ENCODE results near the gene C1orf35. TPM values are rescaled to one million over a fixed set of nuclear protein-coding genes. Genes with fewer than 3 reads are reported as not detected.

Gene C1orf35
- total RNA-seq, 3 donors from 2014 or later, result 11.5 to 17.0 (median 15.7) TPM

DNA sequence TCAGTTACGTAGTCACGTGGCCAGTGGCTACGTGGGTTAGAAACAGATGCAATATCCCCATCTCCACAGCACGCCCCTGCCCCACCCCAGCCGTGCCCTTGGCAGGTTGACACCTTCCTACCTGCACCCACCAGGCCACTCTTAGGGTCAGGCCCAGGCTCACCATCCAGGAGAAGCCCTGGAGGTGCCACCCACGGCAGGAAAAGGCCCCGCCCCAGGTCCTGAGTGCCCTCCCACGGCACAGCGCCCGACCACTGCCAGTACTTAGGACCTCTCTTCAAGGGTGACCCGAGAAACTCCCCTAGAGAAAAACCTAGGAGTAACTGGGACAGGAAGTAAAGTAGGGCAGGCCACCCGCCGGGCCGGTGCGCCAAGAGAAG is 1.5 kb downstream of the C1orf35 start:
- Histone ChIP-seq H3K27ac (peak overlapping the region; percentile 84 to 94), H3K36me3 (peaks cover 4% of the 10 kb centered on the region), H3K4me1 (peaks cover 8 to 9% of the 10 kb centered on the region in 2 donors), H3K9me3 (no peaks in the 10 kb centered on the region), H3K4me3 (peak overlapping the region; percentile 66 to 94 (median 69)), H3K27me3 (no peaks in the 10 kb centered on the region)
- DNase-seq (ENCODE audit: low spot score in 2 of 2), result no peak
- intact Hi-C loops (cut with DNase I; ENCODE audit: low total_unique reads), result no loop called here
- TF ChIP-seq POLR2AphosphoS5 (IDR thresholded peaks at IDR 0.05), result no peak
- no peak for TF ChIP-seq CTCF (IDR thresholded peaks at IDR 0.05)
- no peak for TF ChIP-seq POLR2A (IDR thresholded peaks at IDR 0.05)

DNA sequence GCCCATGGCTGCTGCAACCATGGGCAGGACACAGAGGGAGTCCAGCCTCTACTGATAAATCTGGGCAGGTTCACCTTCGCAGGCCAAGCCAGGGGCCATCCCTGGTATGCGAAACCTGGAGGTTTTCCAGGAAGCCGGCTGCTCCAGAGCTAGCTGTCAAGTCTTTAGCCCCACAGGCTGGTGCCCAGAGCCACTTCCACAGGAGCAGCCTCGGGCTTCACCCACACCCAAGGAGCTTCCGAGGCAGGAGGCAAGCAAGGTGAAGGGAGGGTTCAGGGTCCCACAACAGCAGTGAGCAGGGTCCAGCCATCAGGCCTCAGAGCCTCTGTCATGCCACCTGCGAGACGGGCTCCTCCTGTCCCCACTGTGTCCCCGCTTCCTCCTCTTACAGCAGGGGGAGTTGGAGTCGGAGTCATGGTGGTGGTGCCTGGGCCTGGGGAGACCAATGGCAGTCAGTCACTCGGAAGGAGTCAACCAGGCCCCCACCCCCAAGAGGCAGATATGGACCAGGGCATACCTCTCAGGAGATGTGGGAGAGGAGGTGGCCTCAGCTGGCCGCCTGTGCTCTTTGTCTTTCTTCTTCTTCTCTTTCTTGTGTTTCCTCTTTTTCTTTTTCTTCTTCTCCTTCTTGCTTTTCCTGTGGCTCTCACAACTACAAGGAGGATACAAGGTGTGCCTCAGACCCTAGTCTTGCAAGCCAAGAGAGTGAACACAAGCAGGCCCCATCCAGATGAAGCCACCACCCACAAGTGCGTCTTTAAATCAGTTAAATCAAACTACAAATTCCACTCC is 2.1 kb downstream of the C1orf35 start:
- no peak for DNase-seq (ENCODE audit: low spot score in 2 of 2)
- no peak for TF ChIP-seq CTCF (IDR thresholded peaks at IDR 0.05)
- TF ChIP-seq POLR2A (IDR thresholded peaks at IDR 0.05), result no peak
- TF ChIP-seq POLR2AphosphoS5 (IDR thresholded peaks at IDR 0.05), result no peak
- H3K9me3 ChIP-seq, result no peaks in the 10 kb centered on the region
- peak overlapping the region; percentile 84 to 94 for H3K27ac ChIP-seq
- H3K36me3 ChIP-seq, result peaks cover 4% of the 10 kb centered on the region
- no peak overlapping the region for H3K4me3 ChIP-seq
- H3K4me1 ChIP-seq, result peaks cover 8 to 12% of the 10 kb centered on the region in 2 donors
- no peaks in the 10 kb centered on the region for H3K27me3 ChIP-seq
- intact Hi-C loops (cut with DNase I; ENCODE audit: low total_unique reads), result no loop called here

- no peaks in the 10 kb centered on the region for H3K27me3 ChIP-seq
- no peak for DNase-seq (ENCODE audit: low spot score in 2 of 2)
- H3K27ac ChIP-seq, result no peak overlapping the region
- TF ChIP-seq POLR2AphosphoS5 (IDR thresholded peaks at IDR 0.05) (no peak), POLR2A (IDR thresholded peaks at IDR 0.05) (no peak), CTCF (IDR thresholded peaks at IDR 0.05) (no peak)
- peaks cover 8 to 13% of the 10 kb centered on the region in 2 donors for H3K4me1 ChIP-seq
- intact Hi-C loops (cut with DNase I; ENCODE audit: low total_unique reads), result no loop called here
- H3K9me3 ChIP-seq, result peaks cover 4 to 5% of the 10 kb centered on the region in 2 donors
- H3K36me3 ChIP-seq, result peaks cover 4% of the 10 kb centered on the region
- no peak overlapping the region for H3K4me3 ChIP-seq
These were observed 3.8 kb downstream of the C1orf35 start for GRCh38 chr1:228099331-228099732.

DNA sequence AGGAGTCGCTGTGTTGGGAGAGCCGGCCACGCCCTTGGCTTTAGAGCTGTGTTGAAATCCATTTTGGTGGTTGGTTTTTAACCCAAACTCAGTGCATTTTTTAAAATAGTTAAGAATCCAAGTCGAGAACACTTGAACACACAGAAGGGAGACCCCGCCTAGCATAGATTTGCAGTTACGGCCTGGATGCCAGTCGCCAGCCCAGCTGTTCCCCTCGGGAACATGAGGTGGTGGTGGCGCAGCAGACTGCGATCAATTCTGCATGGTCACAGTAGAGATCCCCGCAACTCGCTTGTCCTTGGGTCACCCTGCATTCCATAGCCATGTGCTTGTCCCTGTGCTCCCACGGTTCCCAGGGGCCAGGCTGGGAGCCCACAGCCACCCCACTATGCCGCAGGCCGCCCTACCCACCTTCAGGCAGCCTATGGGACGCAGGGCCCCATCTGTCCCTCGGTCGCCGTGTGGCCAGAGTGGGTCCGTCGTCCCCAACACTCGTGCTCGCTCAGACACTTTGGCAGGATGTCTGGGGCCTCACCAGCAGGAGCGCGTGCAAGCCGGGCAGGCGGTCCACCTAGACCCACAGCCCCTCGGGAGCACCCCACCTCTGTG is 4.7 kb downstream of the C1orf35 start:
- TF ChIP-seq POLR2A (IDR thresholded peaks at IDR 0.05) (no peak), CTCF (IDR thresholded peaks at IDR 0.05) (no peak), POLR2AphosphoS5 (IDR thresholded peaks at IDR 0.05) (no peak)
- Histone ChIP-seq H3K36me3 (peaks cover 4% of the 10 kb centered on the region), H3K27me3 (no peaks in the 10 kb centered on the region), H3K4me1 (peaks cover 8% of the 10 kb centered on the region in 2 donors), H3K4me3 (no peak overlapping the region), H3K27ac (no peak overlapping the region), H3K9me3 (peaks cover 5 to 9% of the 10 kb centered on the region in 2 donors)
- intact Hi-C loops (cut with DNase I; ENCODE audit: low total_unique reads), result no loop called here
- no peak for DNase-seq (ENCODE audit: low spot score in 2 of 2)
